Peyer's patch (tissue), 4 donors: ENCODE results near the gene MAST1.

ENCODE experiments used
- CTCF ChIP-seq, 6 experiments: fragments of 450-650 bp in 4 of 6; fragments of 200-600 bp in 2 of 6; sonication (generic) in 1 of 6; IDR thresholded peaks; one replicate each; pipeline ENCODE4 v1.5.1; 2017 to 2019; ENCODE audit warnings: antibody characterized with exemption in 6 of 6, mild to moderate bottlenecking in 3 of 6, moderate library complexity in 1 of 6
- POLR2A ChIP-seq, 2 donors: fragments of 450-650 bp; IDR thresholded peaks; one replicate each; pipeline ENCODE4 v1.5.1; 2017; ENCODE audit warnings: antibody characterized with exemption in 2 of 2, mild to moderate bottlenecking in 2 of 2, moderate library complexity in 2 of 2

- TF ChIP-seq CTCF (IDR thresholded peaks at IDR 0.05) (no peak), POLR2A (IDR thresholded peaks at IDR 0.05) (no peak)
Measured at GRCh38 chr19:12899891-12900518, 61.7 kb downstream of the MAST1 start.
